H9 (cell line): Measurements from ENCODE around the gene FBXO42. TPM values are rescaled to one million over a fixed set of nuclear protein-coding genes. Genes with fewer than 3 reads are reported as not detected.
A peak's percentile ranks its signal among the peaks of the same experiment; 100 is the strongest.

Source experiments
- DNase-seq: peaks from one replicate; pipeline ENCODE4 v3.0.0-alpha.2; 2017
- H2AFZ ChIP-seq: one replicate; pipeline ENCODE4 v1.6.1; 2013; ENCODE audit warnings: mild to moderate bottlenecking, low read length, control low read depth, moderate library complexity
- H2AK5ac ChIP-seq: 2 replicates; pipeline ENCODE4 v1.6.1; 2013; ENCODE audit warnings: low read length, control low read depth, mixed read lengths; ENCODE audit not compliant: insufficient read length
- H2BK120ac ChIP-seq: one replicate; pipeline ENCODE4 v1.6.1; 2013; ENCODE audit warnings: low read depth, mild to moderate bottlenecking, low read length, control low read depth, inconsistent platforms; ENCODE audit not compliant: poor library complexity, severe bottlenecking
- H2BK12ac ChIP-seq: 2 replicates; pipeline ENCODE4 v1.6.1; 2013; ENCODE audit warnings: low read length, control low read depth, mixed read lengths, low read depth; ENCODE audit not compliant: insufficient read length
- H2BK15ac ChIP-seq: 2 replicates; pipeline ENCODE4 v1.6.1; 2013; ENCODE audit warnings: low read depth, low read length, control low read depth
- H2BK20ac ChIP-seq: one replicate; pipeline ENCODE4 v1.6.1; 2013; ENCODE audit warnings: low read depth, mild to moderate bottlenecking, low read length, control low read depth, inconsistent platforms; ENCODE audit not compliant: poor library complexity, severe bottlenecking
- H2BK5ac ChIP-seq: 2 replicates; pipeline ENCODE4 v1.6.1; 2013; ENCODE audit warnings: low read length, control low read depth, mixed read lengths; ENCODE audit not compliant: insufficient read length
- H3K14ac ChIP-seq: 2 replicates; pipeline ENCODE4 v1.6.1; 2013; ENCODE audit warnings: low read length, control low read depth; ENCODE audit not compliant: insufficient read depth
- H3K18ac ChIP-seq: 2 replicates; pipeline ENCODE4 v1.6.1; 2013; ENCODE audit warnings: low read depth, mild to moderate bottlenecking, mixed read lengths, low read length, control low read depth; ENCODE audit not compliant: insufficient read length
- H3K23ac ChIP-seq: 2 replicates; pipeline ENCODE4 v1.6.1; 2013; ENCODE audit warnings: low read length, control low read depth, mixed read lengths, low read depth; ENCODE audit not compliant: insufficient read length
- H3K23me2 ChIP-seq: 2 replicates; pipeline ENCODE4 v1.6.1; 2013; ENCODE audit warnings: low read depth, mild to moderate bottlenecking, mixed read lengths, low read length, control low read depth; ENCODE audit not compliant: insufficient read length, poor library complexity, severe bottlenecking
- H3K27ac ChIP-seq: 2 replicates; pipeline ENCODE4 v1.5.1; 2013; ENCODE audit warnings: low read length, control low read depth, mixed read lengths, low read depth; ENCODE audit not compliant: insufficient read length
- H3K27me3 ChIP-seq: 2 replicates; pipeline ENCODE4 v1.6.1; 2013; ENCODE audit warnings: low read length, control low read depth, inconsistent platforms; ENCODE audit not compliant: insufficient read depth
- H3K4ac ChIP-seq: 2 replicates; pipeline ENCODE4 v1.6.1; 2013; ENCODE audit warnings: low read depth, mild to moderate bottlenecking, control low read depth, inconsistent platforms, low read length, moderate library complexity
- H3K4me1 ChIP-seq: 2 replicates; pipeline ENCODE4 v1.6.1; 2013; ENCODE audit warnings: low read length, control low read depth, inconsistent platforms; ENCODE audit not compliant: insufficient read depth
- H3K4me2 ChIP-seq: 2 replicates; pipeline ENCODE4 v1.6.1; 2013; ENCODE audit warnings: low read length, control low read depth, mixed read lengths; ENCODE audit not compliant: insufficient read length, insufficient read depth
- H3K56ac ChIP-seq: 2 replicates; pipeline ENCODE4 v1.6.1; 2013; ENCODE audit warnings: low read depth, mild to moderate bottlenecking, mixed read lengths, low read length, control low read depth; ENCODE audit not compliant: insufficient read length
- H3K79me1 ChIP-seq: 2 replicates; pipeline ENCODE4 v1.6.1; 2013; ENCODE audit warnings: low read depth, mild to moderate bottlenecking, moderate library complexity, low read length, control low read depth, inconsistent platforms; ENCODE audit not compliant: insufficient read depth, poor library complexity, severe bottlenecking
- H3K79me2 ChIP-seq: 2 replicates; pipeline ENCODE4 v1.6.1; 2013; ENCODE audit warnings: low read length, control low read depth, inconsistent platforms; ENCODE audit not compliant: insufficient read depth
- H3K9ac ChIP-seq: 2 replicates; pipeline ENCODE4 v1.6.1; 2013; ENCODE audit warnings: low read length, control low read depth, mixed read lengths; ENCODE audit not compliant: insufficient read length; ENCODE audit errors: extremely low read depth
- H3K9me3 ChIP-seq: one replicate; pipeline ENCODE4 v1.6.1; 2013; ENCODE audit warnings: low read depth, low read length, inconsistent platforms; ENCODE audit not compliant: control insufficient read depth
- H3T11ph ChIP-seq: one replicate; pipeline ENCODE4 v1.6.1; 2013; ENCODE audit warnings: mild to moderate bottlenecking, low read length, control low read depth, inconsistent platforms
- H4K20me1 ChIP-seq: one replicate; pipeline ENCODE4 v1.6.1; 2013; ENCODE audit not compliant: control insufficient read depth, insufficient read length, insufficient read depth
- H4K5ac ChIP-seq: 2 replicates; pipeline ENCODE4 v1.6.1; 2013; ENCODE audit warnings: low read depth, mild to moderate bottlenecking, mixed read lengths, low read length, control low read depth; ENCODE audit not compliant: insufficient read length
- H4K8ac ChIP-seq: replicated peaks from 2 replicates; pipeline ENCODE4 v1.6.1; 2013; ENCODE audit warnings: low read length, control low read depth, mixed read lengths, low read depth; ENCODE audit not compliant: insufficient read length
- H4K91ac ChIP-seq: 2 replicates; pipeline ENCODE4 v1.6.1; 2013; ENCODE audit warnings: low read depth, mild to moderate bottlenecking, moderate library complexity, mixed read lengths, low read length, control low read depth; ENCODE audit not compliant: insufficient read length
- H3K27ac Mint-ChIP-seq, 3 experiments: 2 replicates in 2 of 3; 3 replicates in 1 of 3; pipeline ENCODE4 v1.8.0; 2020 to 2021; ENCODE audit warnings: mixed read lengths in 3 of 3, mild to moderate bottlenecking in 1 of 3, moderate library complexity in 1 of 3
- H3K27me3 Mint-ChIP-seq: 2 replicates; pipeline ENCODE4 v1.8.0; 2021; ENCODE audit warnings: low read depth, mild to moderate bottlenecking, moderate library complexity, mixed read lengths
- H3K36me3 Mint-ChIP-seq, 3 experiments: 2 replicates in 2 of 3; 3 replicates in 1 of 3; pipeline ENCODE4 v1.8.0; 2020 to 2021; ENCODE audit warnings: low read depth in 3 of 3, mixed read lengths in 3 of 3; ENCODE audit not compliant: insufficient read depth in 1 of 3
- H3K4me1 Mint-ChIP-seq, 2 experiments: 2 replicates each; pipeline ENCODE4 v1.8.0; 2020; ENCODE audit warnings: mixed read lengths in 2 of 2
- H3K4me3 Mint-ChIP-seq, 2 experiments: 2 replicates in 1 of 2; 3 replicates in 1 of 2; pipeline ENCODE4 v1.8.0; 2020 to 2021; ENCODE audit warnings: mild to moderate bottlenecking in 2 of 2, mixed read lengths in 2 of 2, moderate library complexity in 1 of 2
- H3K9me3 Mint-ChIP-seq, 2 experiments: 2 replicates in 1 of 2; 3 replicates in 1 of 2; pipeline ENCODE4 v1.8.0; 2020; ENCODE audit warnings: mild to moderate bottlenecking in 2 of 2, mixed read lengths in 2 of 2, moderate library complexity in 1 of 2
- WGBS: extraction: QIAGEN DNeasy Blood & Tissue Kit; methylation state at CpG from one replicate; pipeline ENCODE4 v1.1.7; 2013; ENCODE audit warnings: missing lambda C conversion rate, low lambda C conversion rate, mixed read lengths; ENCODE audit not compliant: insufficient read length; ENCODE audit errors: extremely low coverage; 5-methylcytosine and 5-hydroxymethylcytosine counted together
- total RNA-seq: library from RNA; stranded (reverse); gene quantifications from 2 replicates; pipeline ENCODE4 v1.2.1, GENCODE V29; 2021
- TF ChIP-seq, protein P1 (sequence below): fragments of 200-600 bp; sonication (generic); conservative IDR thresholded peaks from 3 replicates; pipeline ENCODE4 v1.8.0; 2021; ENCODE audit warnings: antibody characterized with exemption, mild to moderate bottlenecking

The FBXO42 gene
- total RNA-seq, 1 experiment from 2014 or later, result 17.4 TPM

DNA sequence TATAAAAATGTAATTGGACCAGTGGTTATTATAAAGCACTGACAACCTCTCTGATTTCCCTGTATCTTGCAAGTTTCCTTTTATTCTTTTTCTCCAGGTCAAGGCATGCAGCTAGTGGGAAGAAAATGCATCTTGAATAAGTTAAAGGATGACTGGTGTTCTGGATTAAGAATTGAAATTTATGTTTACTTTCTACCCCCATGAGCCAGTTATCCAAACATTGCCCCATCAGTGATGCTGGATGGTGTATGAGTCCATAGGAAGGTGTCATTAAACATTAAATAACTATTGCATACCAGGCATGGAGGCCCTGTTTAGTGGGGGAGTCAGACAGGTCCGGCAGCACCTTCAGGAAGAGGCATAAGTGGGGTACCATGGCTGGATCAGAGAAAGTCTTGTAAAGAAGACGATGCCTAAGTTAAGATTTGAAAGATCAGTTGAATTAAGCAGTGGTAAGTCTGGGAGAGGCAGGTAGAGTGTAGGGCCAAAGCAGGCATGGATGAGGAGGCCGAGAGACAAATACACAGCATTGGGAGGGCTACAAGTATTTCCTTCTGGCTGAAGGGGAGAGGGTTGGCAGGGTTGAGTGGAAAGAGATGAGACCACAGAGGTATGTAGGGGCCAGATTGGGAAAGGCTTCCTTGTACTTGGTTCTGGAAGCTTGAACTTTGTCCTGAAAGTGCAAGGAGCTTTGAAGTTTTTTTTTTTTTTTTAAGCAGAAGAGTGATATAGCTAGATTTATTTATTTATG lies 20.4 kb upstream of the FBXO42 start:
- Histone ChIP-seq H3K79me2 (peaks cover 62% of the 10 kb centered on the region), H3K27ac (no peak overlapping the region), H3K9me3 (no peaks in the 10 kb centered on the region), H3T11ph (no peak overlapping the region), H3K27me3 (no peaks in the 10 kb centered on the region), H2BK15ac (no peak overlapping the region), H3K79me1 (peaks cover 9% of the 10 kb centered on the region), H3K4me2 (no peak overlapping the region), H4K5ac (no peak overlapping the region), H4K20me1 (no peaks in the 10 kb centered on the region), H3K4me1 (no peaks in the 10 kb centered on the region; the same call in 1 of the 2 replicates), H3K9ac (no peak overlapping the region), H2AK5ac (no peak overlapping the region), H4K8ac (no peak overlapping the region), H2BK20ac (no peak overlapping the region), H4K91ac (no peak overlapping the region), H3K18ac (no peak overlapping the region), H3K23ac (no peak overlapping the region), H3K23me2 (peaks cover 5% of the 10 kb centered on the region), H3K4ac (no peak overlapping the region), H2AFZ (no peak overlapping the region), H2BK5ac (no peak overlapping the region), H2BK12ac (no peak overlapping the region), H3K14ac (no peak overlapping the region), H3K56ac (no peak overlapping the region), H2BK120ac (no peak overlapping the region)
- H3K27me3 Mint-ChIP-seq, result no peaks in the 10 kb centered on the region
- TF ChIP-seq, protein P1, sequence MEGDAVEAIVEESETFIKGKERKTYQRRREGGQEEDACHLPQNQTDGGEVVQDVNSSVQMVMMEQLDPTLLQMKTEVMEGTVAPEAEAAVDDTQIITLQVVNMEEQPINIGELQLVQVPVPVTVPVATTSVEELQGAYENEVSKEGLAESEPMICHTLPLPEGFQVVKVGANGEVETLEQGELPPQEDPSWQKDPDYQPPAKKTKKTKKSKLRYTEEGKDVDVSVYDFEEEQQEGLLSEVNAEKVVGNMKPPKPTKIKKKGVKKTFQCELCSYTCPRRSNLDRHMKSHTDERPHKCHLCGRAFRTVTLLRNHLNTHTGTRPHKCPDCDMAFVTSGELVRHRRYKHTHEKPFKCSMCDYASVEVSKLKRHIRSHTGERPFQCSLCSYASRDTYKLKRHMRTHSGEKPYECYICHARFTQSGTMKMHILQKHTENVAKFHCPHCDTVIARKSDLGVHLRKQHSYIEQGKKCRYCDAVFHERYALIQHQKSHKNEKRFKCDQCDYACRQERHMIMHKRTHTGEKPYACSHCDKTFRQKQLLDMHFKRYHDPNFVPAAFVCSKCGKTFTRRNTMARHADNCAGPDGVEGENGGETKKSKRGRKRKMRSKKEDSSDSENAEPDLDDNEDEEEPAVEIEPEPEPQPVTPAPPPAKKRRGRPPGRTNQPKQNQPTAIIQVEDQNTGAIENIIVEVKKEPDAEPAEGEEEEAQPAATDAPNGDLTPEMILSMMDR, result no peak
- peak overlapping the region in 2 of 3 experiments; percentile 2 to 52; a peak in 2 of 7 replicates for H3K27ac Mint-ChIP-seq
- peaks cover 0 to 14% (median 14%) of the 10 kb centered on the region in 3 experiments; a peak in 6 of 7 replicates for H3K36me3 Mint-ChIP-seq
- no CpG with 5 or more reads among the region's 3 CpGs for WGBS
- no peaks in the 10 kb centered on the region; a peak in 1 of 5 replicates for H3K9me3 Mint-ChIP-seq
- H3K4me1 Mint-ChIP-seq, result peaks cover 45 to 48% of the 10 kb centered on the region in 2 experiments
- no peak for DNase-seq
- no peak overlapping the region for H3K4me3 Mint-ChIP-seq
